ENCODE results near the gene COX7A2.

The COX7A2 gene

DNA sequence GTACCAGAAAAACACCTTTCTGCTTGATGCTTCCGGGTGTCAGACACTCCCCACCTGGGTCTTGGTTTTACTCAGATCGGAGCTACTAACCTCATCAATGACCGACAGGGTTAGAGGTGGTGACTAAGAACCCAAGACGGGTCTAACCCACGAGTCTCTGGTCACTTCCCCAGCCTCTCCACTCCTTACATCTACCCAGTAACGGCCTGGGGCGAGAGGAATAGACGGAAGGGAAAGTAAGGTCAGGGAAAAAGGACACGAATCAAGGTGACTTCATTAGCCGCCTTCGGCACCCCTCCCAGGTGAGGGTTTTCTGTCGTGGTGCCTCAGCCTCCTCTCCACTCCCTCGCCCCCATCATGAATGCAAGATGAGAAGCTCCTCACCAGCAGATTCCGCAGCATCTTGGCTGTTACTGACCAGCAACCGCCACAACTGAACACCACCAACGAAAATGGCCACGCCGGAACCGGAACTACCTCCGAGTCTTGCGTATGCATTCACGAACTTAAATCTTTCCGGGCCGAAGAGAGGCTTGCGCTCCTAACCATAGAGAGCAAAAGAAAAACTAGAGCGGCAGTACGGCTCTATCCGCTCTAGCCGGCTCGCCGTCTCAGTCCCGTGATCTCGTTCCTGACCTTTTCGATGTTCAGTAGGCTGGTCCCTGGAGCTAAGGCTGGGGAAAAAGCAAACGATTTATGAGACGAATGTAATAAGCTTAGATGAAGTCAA is at the start of gene COX7A2:
TSS of gene COX7A2 (minus strand) at position 469 of the 730 bp plus-strand sequence. CDS start at position 402, 67 bp downstream.
- peak; percentile 94 for DNase-seq

GRCh38 chr6:75292555-75292954 is 49.0 kb upstream of the COX7A2 start:
- no peak for DNase-seq

- no peak for DNase-seq
Observed at GRCh38 chr6:75291744-75292143, 48.1 kb upstream of the COX7A2 start.

DNA sequence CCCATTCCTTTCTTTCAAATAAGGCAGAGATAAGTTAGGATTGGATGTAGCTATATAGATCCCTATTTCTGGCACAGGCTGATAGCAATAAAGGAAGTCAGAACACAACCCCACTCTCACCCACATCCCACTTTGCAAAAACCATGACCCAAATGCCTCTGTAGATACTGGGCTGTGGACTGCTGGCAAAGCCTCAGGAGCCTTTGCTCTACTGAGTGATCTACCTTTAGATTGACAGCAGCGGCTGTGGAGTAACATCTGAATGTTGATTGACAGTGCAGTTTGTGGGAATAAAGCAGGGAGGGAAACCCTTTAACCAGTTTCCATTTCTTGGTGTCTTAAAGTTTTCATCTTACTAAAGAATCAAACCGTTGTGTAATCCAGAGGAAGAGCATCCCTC is 47.7 kb upstream of the COX7A2 start:
- no peak for DNase-seq

DNA sequence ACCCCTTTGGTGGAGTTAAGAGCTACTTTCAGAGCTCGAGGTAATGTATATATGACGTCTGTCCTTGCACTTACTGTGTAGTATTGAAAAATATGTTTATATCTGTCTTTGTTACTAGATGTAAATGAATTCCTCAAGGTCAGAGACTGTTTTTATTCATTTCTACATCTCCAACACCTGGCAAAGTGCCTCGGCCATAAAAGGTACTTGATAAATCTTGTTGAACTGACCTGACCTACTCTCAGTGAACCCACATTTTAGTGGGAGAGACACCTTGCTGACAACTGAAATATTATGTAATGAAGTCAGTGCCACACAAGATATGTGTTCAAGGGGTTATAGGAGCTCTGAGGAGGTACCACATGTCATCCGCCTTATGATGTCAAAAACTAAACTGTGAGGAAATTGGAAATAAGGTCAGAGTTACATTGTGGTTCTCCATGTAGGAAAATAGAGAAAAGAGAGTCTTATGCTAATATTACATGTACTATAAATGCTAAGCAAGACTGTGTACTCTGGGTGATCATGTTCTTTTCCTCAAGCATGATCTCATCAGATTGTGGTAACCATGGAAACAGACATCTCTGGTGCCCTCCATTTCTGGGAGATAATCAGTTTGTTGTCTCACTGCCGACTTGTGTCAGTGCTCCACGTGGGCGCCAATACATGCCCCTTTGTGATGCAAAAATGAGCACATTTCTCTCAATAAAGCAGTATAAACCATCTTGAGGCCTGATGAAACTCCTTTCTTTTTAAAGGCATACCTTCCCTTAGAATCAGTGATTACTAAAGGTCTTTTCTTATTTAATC is 46.7 kb upstream of the COX7A2 start:
- DNase-seq: no peak

DNA sequence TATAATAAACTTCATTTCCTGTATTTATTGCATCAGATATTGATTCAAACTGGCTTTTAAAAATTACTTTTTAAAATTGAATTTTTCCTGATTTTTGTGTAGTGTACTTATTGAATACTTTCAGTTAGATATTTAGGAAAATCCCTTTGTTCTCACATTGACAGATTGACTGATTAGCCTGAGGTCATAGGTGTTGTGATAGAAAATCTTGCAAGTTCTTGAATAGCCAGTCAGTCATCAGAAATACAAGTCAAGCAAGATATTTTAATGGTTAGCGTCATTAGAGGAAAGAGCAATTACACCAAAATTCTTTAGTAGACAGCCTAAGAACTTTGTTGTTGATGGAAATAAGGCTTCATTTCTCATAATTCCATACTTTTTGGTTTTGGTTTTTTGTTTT is 44.4 kb upstream of the COX7A2 start:
- DNase-seq: no peak

GRCh38 chr6:75287424-75287823 is 43.8 kb upstream of the COX7A2 start:
- DNase-seq: no peak

- DNase-seq: no peak
Observed at GRCh38 chr6:75286955-75287354, 43.4 kb upstream of the COX7A2 start.

DNA sequence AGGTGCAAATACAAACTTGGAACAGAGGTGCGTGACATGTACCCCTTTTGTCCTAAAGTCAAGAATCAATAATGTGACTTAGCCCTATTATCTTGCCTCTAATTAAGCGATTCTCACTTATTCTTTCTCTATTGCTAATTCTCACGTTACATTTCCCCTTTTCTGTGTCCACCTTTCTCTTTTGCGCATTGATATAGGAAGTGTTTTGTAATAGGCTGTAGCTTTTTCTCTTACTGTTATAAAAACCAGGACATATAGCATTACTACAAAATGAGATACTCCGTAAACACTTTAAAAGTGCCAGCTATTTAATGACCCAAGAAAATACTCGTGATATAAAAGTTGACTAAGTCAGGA is 41.7 kb upstream of the COX7A2 start:
- DNase-seq: no peak

DNA sequence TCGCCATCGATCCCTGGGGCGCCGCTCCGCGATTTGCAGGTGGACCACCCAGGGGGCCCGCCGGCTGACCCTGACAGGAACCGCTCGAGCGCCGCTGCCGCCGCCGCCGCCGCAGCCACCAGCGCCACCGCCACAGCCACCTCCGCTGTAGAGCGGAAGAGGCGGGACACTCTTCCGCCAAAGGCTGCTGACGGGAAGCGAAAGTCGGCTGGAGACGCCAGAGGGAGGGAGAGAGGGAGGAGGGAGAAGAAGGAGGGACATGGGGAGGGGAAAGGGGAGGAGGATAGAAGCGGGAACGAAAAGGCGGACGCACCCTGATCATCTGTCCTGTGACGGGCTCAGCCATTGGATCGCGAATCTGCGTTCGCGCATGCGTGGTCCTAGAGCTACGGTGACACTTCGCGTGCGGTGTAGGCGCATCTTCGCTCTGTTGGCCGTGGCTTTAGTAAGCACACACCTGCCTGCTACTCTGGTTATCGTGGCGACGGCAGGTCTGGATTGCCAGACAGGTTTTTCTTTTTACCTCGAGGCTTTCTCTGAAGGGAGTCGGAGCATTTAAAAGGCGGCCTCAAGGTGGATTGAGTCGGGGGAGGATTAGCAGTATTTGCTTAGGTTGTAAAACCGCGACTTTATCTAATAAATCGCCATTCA is 41.2 kb upstream of the COX7A2 start, which contains the start of gene TMEM30A:
TSS of gene TMEM30A (minus strand) at position 161 of the 651 bp plus-strand sequence. CDS start at position 7, 154 bp downstream.
- peak; percentile 98 for DNase-seq

- no peak for DNase-seq
Observed at GRCh38 chr6:75283907-75284631, 40.5 kb upstream of the COX7A2 start.

- DNase-seq: no peak
Observed at GRCh38 chr6:75282706-75283105, 39.1 kb upstream of the COX7A2 start.

- no peak for DNase-seq
Observed at GRCh38 chr6:75281653-75282052, 38.1 kb upstream of the COX7A2 start.

GRCh38 chr6:75280131-75280855 is 36.7 kb upstream of the COX7A2 start:
- no peak for DNase-seq

DNA sequence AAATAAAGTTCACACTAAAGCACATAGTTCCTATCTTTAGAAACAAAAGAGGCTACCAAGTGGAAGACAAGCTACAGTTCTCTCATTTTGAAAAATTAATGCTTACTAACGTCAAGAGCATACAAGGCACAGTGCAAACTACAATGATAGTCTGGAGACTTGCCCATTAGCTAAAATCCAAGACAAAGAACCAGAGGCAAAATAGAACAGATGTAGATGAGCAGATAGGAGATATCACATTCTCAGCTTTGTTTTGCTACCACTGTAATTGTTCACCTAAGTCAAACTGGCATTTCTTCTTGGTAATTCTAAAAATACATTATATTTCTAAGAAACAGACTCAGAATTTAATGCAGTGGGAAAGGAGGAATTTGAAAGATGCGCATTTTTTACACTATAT is 35.8 kb upstream of the COX7A2 start:
- DNase-seq: no peak

GRCh38 chr6:75278474-75279077 is 35.0 kb upstream of the COX7A2 start:
- DNase-seq: no peak

- DNase-seq: no peak
Observed at GRCh38 chr6:75275067-75275466, 31.5 kb upstream of the COX7A2 start.

- no peak for DNase-seq
Observed at GRCh38 chr6:75273009-75273408, 29.4 kb upstream of the COX7A2 start.

DNA sequence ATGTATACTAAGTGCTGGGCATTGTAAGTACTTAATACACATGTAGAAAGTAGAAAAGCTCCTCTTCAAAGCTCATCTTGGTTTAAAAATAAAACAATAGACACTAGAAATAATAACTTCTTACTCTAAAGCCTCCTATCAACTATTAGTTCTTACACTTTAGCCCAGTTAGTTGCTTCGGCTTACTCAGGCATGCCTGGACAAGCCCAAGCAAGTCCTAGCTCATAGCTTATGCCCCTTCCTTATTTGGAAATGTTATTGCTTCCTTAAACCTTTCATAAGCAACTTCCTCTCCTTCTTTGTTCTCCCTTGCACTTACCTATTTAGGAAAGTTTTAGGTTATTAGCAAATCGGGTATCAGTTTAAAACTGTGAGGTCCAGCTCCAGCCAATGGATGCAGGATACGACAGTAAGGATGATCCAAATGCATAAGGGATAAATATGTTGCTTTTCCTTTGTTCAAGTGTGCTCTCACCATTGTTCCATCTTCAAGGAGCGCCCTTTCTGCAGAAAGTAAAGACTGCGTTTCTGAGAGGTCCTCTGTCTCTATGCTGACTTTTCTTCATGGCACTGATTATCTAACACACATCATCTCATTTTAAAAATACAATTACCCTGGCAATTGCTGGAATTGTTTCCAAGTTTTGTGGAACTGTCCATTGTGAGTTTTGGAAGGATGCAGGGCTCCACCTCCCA is 28.7 kb upstream of the COX7A2 start:
- no peak for DNase-seq

DNA sequence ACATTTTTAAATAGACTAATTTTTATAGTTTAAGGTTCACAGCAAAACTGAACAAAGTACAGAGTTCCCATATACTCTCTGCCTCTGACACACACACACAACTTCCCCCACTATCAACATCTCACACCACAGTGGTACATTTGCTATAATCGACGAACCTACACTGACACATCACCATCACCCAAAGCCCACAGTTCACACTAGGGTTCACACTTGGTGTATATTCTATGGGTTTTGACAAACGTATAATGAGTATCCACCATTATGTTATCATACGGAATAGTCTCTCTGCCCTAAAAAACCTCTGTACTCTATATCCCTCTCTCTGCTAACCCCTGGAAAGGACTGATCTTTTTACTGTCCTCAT is 25.4 kb upstream of the COX7A2 start:
- DNase-seq: no peak

All from CD4-positive, alpha-beta T cell treated with Interleukin-15 for 1 hour (primary cell).